Calu3 (cell line): ENCODE results near the gene OVOL3. TPM values are rescaled to one million over a fixed set of nuclear protein-coding genes. Genes with fewer than 3 reads are reported as not detected.
A peak's percentile ranks its signal among the peaks of the same experiment; 100 is the strongest.

Experiments
- BruUV-seq: library from RNA; stranded (reverse); fragments of 400-500 nt; replicated peaks from 2 replicates; lab custom pipeline; 2021; lab: Mats Ljungman, UMichigan
- CTCF ChIA-PET: fragments of 300-600 bp; sonication (Branson Sonifier 250); formaldehyde crosslinking; loops from one replicate; lab custom pipeline; 2022; ENCODE audit warnings: antibody characterized with exemption; lab: Charles Lee
- DNase-seq: peaks from one replicate; pipeline ENCODE4 v3.0.0; 2022
- H3K27ac Mint-ChIP-seq: one replicate; pipeline ENCODE4 v1.8.0; 2022; ENCODE audit warnings: mixed read lengths; ENCODE audit not compliant: unreplicated experiment
- H3K27me3 Mint-ChIP-seq: one replicate; pipeline ENCODE4 v1.8.0; 2022; ENCODE audit warnings: mixed read lengths; ENCODE audit not compliant: unreplicated experiment
- H3K36me3 Mint-ChIP-seq: one replicate; pipeline ENCODE4 v1.8.0; 2022; ENCODE audit warnings: mild to moderate bottlenecking, moderate library complexity, mixed read lengths; ENCODE audit not compliant: insufficient read depth, unreplicated experiment
- H3K4me1 Mint-ChIP-seq: one replicate; pipeline ENCODE4 v1.8.0; 2022; ENCODE audit warnings: mild to moderate bottlenecking, low read depth, mixed read lengths; ENCODE audit not compliant: unreplicated experiment
- H3K4me3 Mint-ChIP-seq: one replicate; pipeline ENCODE4 v1.8.0; 2022; ENCODE audit warnings: mild to moderate bottlenecking, low read depth, moderate library complexity, mixed read lengths; ENCODE audit not compliant: unreplicated experiment
- H3K9me3 Mint-ChIP-seq: one replicate; pipeline ENCODE4 v1.8.0; 2022; ENCODE audit warnings: low read depth, mixed read lengths; ENCODE audit not compliant: unreplicated experiment
- intact Hi-C: fragments of 100-400 bp; cut with micrococcal nuclease; formaldehyde crosslinking; loops from one replicate; pipeline ENCODE4 v1.10.0; 2022; ENCODE audit not compliant: unreplicated experiment
- total RNA-seq: library from RNA; stranded (reverse); gene quantifications from 2 replicates; pipeline ENCODE4 v1.2.3, GENCODE V29; 2022
- TF ChIP-seq, protein P1 (sequence below): fragments of 200-600 bp; IDR thresholded peaks from one replicate; pipeline ENCODE4 v1.8.0; 2022; ENCODE audit warnings: antibody characterized with exemption; ENCODE audit not compliant: unreplicated experiment

The OVOL3 gene
- total RNA-seq, 1 experiment from 2014 or later = not detected

GRCh38 chr19:36136964-36137686 is 26.2 kb downstream of the OVOL3 start:
- no TSS peak for BruUV-seq
- H3K27ac Mint-ChIP-seq = peak overlapping the region; percentile 88
- H3K9me3 Mint-ChIP-seq = no peaks in the 10 kb centered on the region
- intact Hi-C loops = loop anchor here (1.0 kb wide), 1 partner anchor 22 kb away; the partner anchor contains the start of gene TBCB
- CTCF ChIA-PET = interaction anchor here (0.5 to 1.7 kb wide), 4 partner anchors 10 to 36 kb away, joined by 3 to 19 read pairs (median 5); partner anchors contain the start of genes COX7A1 and POLR2I
- DNase-seq = peak; percentile 96
- peaks cover 52% of the 10 kb centered on the region for H3K4me1 Mint-ChIP-seq
- H3K27me3 Mint-ChIP-seq = no peaks in the 10 kb centered on the region
- peaks cover 72% of the 10 kb centered on the region for H3K36me3 Mint-ChIP-seq
- peak overlapping the region; percentile 62 for H3K4me3 Mint-ChIP-seq
- TF ChIP-seq, protein P1, sequence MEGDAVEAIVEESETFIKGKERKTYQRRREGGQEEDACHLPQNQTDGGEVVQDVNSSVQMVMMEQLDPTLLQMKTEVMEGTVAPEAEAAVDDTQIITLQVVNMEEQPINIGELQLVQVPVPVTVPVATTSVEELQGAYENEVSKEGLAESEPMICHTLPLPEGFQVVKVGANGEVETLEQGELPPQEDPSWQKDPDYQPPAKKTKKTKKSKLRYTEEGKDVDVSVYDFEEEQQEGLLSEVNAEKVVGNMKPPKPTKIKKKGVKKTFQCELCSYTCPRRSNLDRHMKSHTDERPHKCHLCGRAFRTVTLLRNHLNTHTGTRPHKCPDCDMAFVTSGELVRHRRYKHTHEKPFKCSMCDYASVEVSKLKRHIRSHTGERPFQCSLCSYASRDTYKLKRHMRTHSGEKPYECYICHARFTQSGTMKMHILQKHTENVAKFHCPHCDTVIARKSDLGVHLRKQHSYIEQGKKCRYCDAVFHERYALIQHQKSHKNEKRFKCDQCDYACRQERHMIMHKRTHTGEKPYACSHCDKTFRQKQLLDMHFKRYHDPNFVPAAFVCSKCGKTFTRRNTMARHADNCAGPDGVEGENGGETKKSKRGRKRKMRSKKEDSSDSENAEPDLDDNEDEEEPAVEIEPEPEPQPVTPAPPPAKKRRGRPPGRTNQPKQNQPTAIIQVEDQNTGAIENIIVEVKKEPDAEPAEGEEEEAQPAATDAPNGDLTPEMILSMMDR = no peak

- Mint-ChIP-seq H3K27me3 (no peaks in the 10 kb centered on the region), H3K4me3 (peak overlapping the region; percentile 95), H3K9me3 (peaks cover 3% of the 10 kb centered on the region), H3K27ac (peak overlapping the region; percentile 99), H3K36me3 (peaks cover 72% of the 10 kb centered on the region), H3K4me1 (peaks cover 37% of the 10 kb centered on the region)
- no peak for DNase-seq
- intact Hi-C loops = no loop called here
- no TSS peak for BruUV-seq
- CTCF ChIA-PET = interaction anchor here (0.7 to 1.5 kb wide), 3 partner anchors 11 to 24 kb away, joined by 4 to 9 read pairs (median 7); partner anchors contain the start of gene POLR2I
- TF ChIP-seq, protein P1 = no peak
Measured at GRCh38 chr19:36139120-36139472, 28.2 kb downstream of the OVOL3 start.

DNA sequence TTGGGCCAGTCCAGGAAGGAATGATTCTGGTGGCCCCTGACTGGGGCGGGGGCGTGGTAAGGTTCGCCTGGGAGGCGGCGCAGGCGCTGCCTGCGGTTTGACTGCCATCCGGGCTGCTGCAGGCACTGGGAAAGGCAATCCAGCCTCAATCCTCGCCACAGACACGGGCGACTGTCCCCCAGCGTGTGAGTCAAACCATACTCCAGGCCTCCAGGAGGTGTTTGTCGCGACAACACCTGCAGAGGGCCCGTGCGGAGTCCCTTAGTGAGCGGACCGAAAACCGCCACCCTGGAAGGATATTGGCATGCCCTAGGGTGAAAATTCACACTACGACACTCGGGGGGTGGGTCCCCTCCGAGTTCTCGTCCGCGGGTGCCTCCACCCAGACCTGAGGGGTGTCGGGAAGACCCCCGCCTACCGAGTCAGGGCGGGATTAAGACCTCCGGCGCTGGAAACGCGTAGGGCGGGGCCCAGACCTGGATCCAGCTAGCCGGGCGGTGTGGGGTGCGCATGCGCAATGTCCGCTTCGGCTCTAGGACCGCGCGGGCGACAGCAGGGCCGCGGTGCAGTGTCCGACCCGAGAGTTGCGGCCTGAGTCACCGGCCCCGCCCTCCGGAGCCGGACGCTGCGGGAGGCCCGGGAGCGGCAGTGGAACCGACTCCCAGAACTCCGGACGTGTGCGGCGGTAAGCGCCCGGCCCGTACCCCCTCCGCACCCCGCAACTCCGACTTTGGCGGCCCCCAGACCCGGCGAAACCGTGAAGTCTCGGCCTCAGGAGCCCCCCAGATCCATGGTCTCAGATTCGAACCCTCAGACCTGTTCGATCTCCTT is 28.7 kb downstream of the OVOL3 start, which contains the start of gene CAPNS1:
Gene CAPNS1 (plus strand): TSS at position 594 of the 831 bp plus-strand sequence. CDS start 946 bp downstream, outside the sequence.
- TF ChIP-seq, protein P1 = peak; percentile 20
- H3K9me3 Mint-ChIP-seq = peaks cover 3% of the 10 kb centered on the region
- intact Hi-C loops = no loop called here
- H3K36me3 Mint-ChIP-seq = peaks cover 78% of the 10 kb centered on the region
- peak; percentile 99 for DNase-seq
- peaks cover 37% of the 10 kb centered on the region for H3K4me1 Mint-ChIP-seq
- H3K27ac Mint-ChIP-seq = peak within 1 kb of the TSS; percentile 99
- no peaks in the 10 kb centered on the region for H3K27me3 Mint-ChIP-seq
- CTCF ChIA-PET = interaction anchor here (1.5 kb wide), 1 partner anchor 12 kb away, joined by 9 read pairs; no protein-coding TSS in a partner anchor
- H3K4me3 Mint-ChIP-seq = peak within 1 kb of the TSS; percentile 95
- no TSS peak for BruUV-seq

GRCh38 chr19:36140304-36141038 is 29.5 kb downstream of the OVOL3 start:
- Mint-ChIP-seq H3K36me3 (peaks cover 81% of the 10 kb centered on the region), H3K4me3 (peak overlapping the region; percentile 95), H3K9me3 (peaks cover 3% of the 10 kb centered on the region), H3K4me1 (peaks cover 29% of the 10 kb centered on the region), H3K27me3 (no peaks in the 10 kb centered on the region), H3K27ac (peak overlapping the region; percentile 99)
- TF ChIP-seq, protein P1 = no peak
- peak; percentile 63 for DNase-seq
- CTCF ChIA-PET = interaction anchor here (1.5 kb wide), 1 partner anchor 13 kb away, joined by 9 read pairs; no protein-coding TSS in a partner anchor
- BruUV-seq = TSS peak; percentile 88
- intact Hi-C loops = no loop called here
